Stimulated activated CD8-positive, alpha-beta memory T cell treated with anti-CD3 and anti-CD28 coated beads, Interleukin-2, amount 100 ng/mL, for 1 hour (primary cell): Measurements from ENCODE around the gene TRPM7.

ENCODE experiments used
- DNase-seq, 2 donors: peaks; one replicate each; pipeline ENCODE4 v3.0.0-alpha.2; 2020; ENCODE audit warnings: low read depth in 2 of 2

TRPM7 gene

DNA sequence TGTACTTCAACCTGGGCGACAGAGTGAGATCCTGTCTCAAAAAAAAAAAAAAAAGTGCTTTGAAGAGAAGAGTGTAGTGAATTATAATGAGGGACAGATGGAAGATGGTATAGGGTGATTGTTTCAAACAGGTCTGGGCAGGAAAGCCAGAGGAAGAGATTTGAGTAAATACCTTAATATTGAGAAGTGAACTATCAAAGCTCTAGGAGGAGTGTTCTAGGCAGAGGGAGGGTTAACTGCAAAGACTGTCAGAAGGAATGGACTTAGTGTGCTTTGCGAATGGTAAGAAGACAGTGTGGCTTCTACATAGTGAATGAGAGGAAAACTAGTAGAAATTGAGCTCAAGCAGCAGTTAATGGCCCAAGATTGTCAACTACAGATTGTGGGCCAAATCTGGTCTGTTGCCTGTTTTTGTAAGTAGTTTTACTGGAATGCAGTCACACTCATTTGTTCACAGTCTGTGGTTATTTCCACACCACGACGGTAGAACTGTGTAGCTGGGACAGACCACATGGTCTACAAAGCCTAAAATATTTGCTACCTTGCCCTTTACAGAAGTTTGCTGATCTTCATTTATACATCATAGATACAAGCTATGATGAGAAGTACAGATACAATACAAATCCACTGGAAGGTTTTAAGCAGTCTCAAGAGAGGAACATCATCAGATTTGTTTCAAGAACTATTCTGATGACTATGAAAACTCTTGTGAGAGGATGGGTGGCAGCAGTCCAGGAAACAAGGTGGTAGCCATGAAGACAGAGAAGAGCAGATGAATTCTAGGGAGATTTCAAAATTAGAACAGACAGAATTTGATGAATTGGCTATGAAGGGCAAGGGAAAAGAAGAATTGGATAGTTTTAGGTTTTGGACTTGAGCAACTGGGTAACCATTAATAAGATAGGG lies 123.6 kb downstream of the TRPM7 start:
- DNase-seq, result no peak

- DNase-seq, result no peak
Measured at GRCh38 chr15:50558012-50558411, 128.6 kb downstream of the TRPM7 start.

DNA sequence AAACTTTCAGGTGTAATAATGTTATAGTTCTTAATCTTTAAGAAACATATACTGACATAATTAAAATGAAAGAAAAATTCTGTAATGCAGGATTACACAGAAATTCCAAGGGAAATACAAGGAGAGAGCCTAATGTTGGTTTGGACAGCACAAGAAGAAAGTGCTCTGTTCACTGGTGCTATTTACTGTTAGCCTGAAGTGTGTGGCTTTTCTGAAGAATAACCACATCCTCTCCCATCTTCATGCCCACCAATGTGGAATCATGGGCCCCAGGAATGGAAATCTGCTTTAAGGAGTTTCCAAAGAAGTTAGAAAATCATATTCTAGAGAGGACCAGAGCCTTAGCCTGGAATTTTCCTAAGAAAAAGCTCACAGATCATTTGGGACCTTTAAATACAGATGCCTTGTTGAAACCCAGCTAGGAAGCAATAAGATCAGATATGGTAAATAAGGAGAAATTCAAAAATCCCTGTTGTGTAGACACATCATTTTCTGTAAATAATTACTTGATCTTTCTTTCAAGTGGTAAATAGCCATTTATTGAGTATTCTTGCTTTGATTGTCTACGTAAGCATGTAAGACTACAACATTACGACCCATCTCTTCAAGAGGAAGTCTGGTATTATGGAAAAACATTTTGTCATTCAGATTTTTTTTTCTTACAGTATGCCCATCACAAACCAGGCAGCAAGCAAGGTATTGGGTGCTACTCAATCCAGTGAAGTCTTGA lies 129.8 kb downstream of the TRPM7 start:
- no peak for DNase-seq

DNA sequence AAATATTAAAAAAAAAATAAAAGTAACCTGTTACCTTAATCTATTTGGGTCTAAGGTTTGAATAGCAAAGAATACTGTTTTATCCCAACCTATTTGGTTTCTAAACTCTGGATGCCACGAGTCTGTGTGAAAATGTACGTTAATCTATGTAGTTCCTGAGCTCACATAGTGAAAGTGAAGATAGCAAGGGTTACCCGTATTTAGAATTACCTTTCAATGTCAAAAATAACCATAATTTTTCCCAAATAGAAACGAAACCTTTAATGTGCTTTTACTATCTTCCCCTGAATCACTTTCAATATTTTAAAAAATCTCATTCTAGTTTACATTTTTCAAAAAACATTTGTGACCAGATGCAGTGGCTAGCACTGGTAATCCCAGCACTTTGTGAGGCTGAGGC lies 134.4 kb downstream of the TRPM7 start:
- no peak for DNase-seq

DNA sequence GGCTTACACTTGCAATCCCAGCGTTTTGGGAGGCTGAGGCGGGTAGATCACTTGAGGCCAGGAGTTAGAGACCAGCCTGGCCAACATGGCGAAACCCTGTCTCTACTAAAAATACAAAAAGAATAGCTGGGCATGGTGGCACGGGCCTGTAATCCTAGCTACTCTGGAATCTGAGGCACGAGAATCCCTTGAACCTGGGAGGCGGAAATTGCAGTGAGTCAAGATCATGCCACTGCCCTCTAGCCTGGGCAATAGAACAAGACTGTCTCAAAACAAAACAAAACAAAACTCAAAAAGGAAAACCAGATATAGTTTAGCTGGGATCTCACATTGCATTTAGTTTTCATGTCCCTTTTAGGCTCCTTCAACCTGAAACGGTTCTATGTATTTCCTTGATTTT lies 137.3 kb downstream of the TRPM7 start:
- no peak for DNase-seq

DNA sequence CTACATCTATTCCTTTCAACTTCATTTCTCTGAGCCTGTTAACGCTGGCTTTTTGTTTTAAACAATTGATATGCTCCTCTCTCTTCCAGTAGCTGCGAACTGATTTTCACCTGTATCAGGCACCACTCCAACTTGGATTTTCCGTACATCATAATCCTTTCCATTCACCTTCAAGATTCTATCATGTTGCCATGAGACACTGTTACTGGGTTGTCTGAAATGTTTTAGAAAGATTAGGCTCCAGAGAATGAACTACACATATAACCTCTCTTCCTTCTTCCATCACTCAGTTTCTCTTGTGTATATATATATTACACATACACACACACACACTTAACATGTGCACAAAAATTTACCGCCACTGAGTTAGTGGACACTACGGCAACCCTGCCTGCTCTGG lies 140.0 kb downstream of the TRPM7 start, which contains the start of gene USP50:
Gene USP50 (minus strand): TSS at position 101 of the 400 bp plus-strand sequence. CDS start 141 bp downstream, outside the sequence.
- DNase-seq, result no peak

GRCh38 chr15:50544368-50544767 lies 142.2 kb downstream of the TRPM7 start:
- DNase-seq, result no peak

GRCh38 chr15:50543556-50543955 lies 143.0 kb downstream of the TRPM7 start:
- no peak for DNase-seq

DNA sequence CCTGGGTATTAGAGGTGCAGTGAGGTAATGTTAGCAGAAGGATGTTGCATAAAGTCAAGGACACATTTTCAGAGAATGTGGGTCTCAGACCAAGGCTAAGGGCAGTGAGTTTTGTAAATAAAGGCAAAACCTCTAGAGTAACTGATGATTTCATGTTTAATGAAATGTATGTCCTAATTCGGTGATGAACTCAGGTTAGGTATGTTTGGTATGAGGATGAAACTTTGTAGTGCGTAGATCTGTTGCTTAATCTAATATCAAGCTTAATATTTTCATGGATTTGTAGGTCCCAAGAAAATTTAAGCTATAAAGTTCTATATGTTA lies 143.7 kb downstream of the TRPM7 start:
- DNase-seq, result no peak

GRCh38 chr15:50531766-50532165 lies 154.8 kb downstream of the TRPM7 start:
- no peak for DNase-seq

- no peak for DNase-seq
Measured at GRCh38 chr15:50531163-50531562, 155.4 kb downstream of the TRPM7 start.

- DNase-seq, result no peak
Measured at GRCh38 chr15:50523851-50524251, 162.7 kb downstream of the TRPM7 start.

DNA sequence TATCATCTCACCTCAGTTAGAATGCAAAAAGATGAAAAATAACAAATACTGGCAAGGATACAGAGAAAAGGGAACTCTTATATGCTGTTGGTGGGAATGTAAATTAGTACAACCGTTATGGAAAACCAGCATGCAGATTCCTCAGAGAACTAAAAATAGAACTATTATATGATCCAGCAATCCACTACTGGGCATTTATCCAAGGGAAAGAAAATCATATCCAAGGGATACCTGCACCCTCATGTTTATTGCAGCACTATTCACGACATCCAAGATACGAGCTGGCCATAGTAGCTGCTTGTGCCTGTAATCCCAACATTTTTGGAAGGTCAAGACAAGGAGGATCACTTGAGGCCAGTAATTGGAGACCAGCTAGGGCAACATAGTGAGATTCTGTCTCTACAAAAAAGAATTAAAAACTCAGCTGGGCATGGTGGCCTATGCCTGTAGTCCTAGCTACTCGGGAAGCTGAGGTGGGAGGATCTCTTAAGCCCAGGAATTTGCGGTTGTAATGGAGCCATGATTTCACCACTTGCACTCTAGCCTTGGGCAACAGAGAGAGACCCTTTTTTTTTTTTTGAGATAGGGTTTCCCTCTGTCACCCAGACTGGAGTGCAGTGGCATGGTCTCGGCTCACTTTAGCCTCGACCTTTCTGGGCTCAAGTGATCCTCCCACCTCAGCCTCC lies 166.7 kb downstream of the TRPM7 start:
- DNase-seq, result no peak

GRCh38 chr15:50513001-50513400 lies 173.6 kb downstream of the TRPM7 start:
- DNase-seq, result no peak
